ENCODE data around the gene AHDC1.

GRCh38 chr1:27551170-27551952 is 52.6 kb downstream of the AHDC1 start:
- TF ChIP-seq CTCF (IDR thresholded peaks at IDR 0.05) (no peak), POLR2AphosphoS5 (IDR thresholded peaks at IDR 0.05) (no peak), EP300 (IDR thresholded peaks at IDR 0.05) (no peak)

All from esophagus muscularis mucosa (tissue), 4 donors.